HG03060 (cell line): ENCODE results near the gene OTOP1.
"Not testable (repeated sequence)": the region's sequence is repeated elsewhere in the genome, so short reads cannot be mapped to it uniquely, and the experiment has no call there.

Source experiments
- ATAC-seq: cut with Tn5 transposase; IDR thresholded peaks from one replicate; pipeline ENCODE4 v1.9.1; 2021; ENCODE audit warnings: low read depth, moderate number of reproducible peaks; ENCODE audit not compliant: unreplicated experiment

The OTOP1 gene

DNA sequence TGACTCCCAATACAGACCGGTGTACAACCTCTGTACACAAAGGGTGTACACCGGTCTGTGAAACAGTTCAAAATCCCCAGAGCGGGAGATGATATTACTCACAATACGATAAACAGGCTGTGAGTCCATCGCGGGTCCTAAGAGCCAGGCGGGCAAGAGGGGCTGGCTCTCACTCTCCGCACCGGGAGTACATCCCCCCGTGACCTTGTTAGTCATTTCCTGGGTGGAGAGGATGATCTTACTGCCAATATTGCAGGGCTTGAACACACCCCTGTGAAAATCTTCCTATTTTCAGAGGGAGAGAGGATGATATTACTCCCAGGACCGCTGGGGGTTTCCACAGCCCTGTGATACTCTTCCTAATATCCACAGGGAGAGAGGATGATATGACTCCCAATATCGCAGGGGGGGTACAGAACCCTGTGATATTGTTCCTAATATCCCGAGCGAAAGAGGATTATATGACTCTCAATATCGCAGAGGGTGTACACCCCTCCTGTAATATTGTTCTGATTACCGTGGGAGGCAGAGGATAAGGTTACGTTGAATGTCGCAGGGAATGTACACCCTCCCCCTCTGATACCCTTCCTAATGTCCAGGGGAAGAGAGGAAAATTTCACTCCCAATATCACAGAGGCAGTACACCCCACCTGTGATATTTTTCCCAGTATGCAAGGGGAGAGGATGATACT, 60.9 kb downstream of the OTOP1 start:
- not testable (repeated sequence) for ATAC-seq

DNA sequence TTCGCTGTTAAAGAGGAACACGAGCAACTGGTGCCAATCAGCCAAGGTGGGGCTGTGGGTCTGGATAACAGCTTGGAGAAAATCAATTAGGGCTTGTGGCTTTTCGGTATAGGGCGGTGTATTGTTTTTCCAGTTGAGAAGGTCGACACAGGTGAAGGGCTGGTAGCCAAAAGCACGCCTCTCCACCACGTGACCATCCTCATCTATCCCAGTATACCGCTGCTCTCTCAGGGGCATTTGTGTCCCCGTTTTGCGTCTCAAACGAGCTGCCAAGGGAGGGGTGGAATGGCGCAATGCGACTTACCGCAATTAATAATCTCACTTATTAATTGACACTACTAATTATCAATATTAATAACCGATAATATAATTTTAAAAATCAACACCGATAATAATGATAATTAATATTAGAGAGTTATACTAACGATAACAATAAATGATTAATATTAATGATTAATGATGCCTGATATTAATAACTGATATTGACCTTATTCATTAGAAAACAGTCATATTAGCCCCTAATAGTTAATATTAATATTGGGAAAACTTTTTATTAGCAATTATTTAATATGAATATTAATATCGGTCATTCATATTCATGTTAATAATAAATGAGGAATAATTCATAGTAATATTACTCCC, 62.1 kb downstream of the OTOP1 start:
- not testable (repeated sequence) for ATAC-seq

DNA sequence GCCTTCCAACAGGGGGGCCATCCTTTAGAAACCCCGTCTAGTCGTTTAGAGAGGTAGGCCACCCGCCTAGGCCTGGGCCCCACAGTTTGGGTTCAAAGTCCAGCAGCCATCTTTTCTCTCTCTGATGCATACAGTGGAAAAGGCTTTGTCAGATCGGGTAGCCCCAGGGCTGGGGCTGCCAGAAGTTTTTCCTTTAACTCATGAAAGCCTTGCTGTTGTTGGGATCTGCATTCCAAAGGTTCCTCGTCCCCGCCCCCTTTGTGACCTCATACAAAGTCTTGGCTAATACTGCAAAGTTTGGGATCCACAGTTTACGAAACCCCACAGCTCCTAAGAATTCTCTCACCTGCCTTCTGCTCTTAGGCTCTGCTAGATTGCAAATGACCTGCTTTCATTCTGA, 64.5 kb downstream of the OTOP1 start:
- ATAC-seq, result not testable (repeated sequence)

DNA sequence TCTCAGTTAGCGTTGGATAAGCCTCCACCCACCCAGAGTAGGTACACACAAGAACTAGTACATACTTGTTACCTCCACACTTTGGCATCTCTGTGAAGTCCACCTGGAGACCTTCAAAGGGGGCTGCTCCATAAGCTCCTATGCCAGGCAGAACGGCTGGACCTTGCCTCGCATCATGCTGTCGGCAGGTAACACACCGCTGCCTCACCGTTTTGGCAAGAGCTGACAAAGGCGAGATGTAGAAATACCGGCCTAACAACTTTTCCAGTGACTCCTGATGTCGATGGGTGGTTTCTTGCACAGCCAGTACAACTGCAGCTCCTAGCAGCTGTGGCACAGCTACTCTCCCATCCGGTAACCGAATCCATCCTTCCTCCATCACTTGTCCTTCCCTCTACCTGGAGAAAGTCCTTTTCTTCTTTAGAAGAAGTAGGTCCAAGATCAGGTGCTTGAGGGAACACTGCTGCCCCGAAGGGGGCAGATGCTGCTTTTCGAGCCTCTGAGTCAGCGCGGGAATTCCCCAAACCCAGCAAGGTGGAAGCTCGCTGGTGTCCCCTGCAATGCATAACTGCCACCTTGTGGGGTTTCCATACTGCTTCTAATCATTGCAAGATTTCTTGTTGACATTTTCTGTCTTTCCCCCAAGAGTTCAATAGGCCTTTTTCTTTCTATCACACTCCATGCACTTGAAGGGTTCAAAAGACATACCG, 65.6 kb downstream of the OTOP1 start:
- not testable (repeated sequence) for ATAC-seq

DNA sequence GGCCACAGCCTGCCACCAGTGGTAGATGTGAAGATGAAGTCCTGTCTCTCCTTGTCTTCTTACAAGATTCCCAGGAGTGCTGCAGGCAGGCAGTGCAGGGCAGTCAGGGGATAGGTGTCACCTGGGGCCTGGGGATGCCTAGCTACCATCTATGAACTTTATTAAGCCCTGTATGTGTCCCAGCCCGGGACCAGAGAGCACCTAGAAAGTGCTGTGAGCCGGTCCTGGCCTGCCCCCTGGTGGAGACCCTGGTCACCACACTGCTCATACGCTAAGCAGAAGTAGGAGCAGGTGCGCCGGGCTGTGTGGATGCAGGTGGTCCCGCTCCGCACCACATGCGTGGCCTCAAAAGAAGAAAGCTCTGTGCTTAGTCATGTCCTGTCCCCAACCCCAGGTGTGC, 81.1 kb downstream of the OTOP1 start:
- ATAC-seq, result not testable (repeated sequence)

DNA sequence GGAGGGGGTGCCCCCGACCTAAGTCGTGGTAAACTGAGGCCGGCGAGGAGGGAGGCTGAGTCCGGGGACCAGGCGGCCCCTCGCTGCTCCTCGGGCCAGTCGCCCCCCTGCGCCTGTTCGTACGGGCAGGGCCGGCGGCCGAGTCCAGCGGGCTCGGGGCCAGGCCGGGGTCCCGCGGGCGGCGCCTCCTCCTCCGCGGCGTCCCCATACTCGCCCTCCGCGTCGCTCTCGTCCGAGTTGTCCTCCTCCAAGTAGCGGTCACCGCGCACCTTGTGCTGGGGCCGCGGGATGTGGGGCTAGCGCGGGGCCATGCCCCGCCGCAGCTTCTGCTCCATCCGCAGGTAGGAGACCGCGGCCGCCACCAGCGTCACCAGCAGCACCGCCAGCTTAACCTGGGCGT, 83.4 kb downstream of the OTOP1 start:
- ATAC-seq, result not testable (repeated sequence)

DNA sequence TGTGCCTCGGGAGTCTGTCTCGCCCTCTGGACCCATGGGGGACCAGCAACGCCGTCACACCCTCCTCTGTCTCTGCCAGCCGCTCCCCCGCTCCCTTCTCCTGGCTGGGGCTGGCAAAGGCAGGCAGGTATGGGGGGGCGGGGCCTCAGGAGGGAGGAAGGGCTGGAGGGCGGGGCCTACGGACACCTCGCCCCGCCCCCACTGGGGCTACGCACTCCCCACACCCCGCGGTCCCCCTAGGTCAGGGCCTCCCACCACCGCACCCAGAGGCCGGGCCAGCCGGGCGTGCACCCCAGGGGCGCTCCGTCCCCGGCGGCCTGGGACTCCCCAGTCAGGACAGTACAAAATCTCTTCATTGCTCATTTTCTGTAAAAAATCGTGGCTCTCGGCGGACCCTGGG, 84.0 kb downstream of the OTOP1 start:
- ATAC-seq, result not testable (repeated sequence)

DNA sequence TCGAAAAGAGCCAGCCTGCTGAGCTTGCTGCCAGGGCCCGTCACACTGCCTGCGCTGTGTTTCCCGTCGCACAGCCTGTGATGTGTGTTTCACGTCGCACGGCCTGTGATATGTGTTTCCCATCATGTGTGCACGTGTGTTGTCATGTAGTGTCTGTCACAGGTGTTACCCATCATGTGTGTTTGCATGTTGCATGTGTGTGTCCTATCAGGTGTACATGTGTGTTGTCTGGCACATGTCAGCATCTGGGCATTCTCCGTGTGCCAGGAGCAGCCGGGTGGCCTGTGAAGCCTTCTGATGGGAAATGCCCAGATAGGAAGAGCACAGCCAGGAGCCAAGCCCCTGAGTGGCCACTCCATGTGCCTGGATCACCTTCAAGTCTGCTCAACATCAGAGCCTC, 85.5 kb downstream of the OTOP1 start:
- ATAC-seq, result not testable (repeated sequence)
